HL-60 (cell line): Measurements from ENCODE around the gene GPX3.

Experiments used
- CTCF ChIP-seq: IDR thresholded peaks from one replicate; pipeline ENCODE4 v1.5.1; 2011; ENCODE audit warnings: low read length, control low read depth, inconsistent platforms; ENCODE audit not compliant: insufficient read depth
- POLR2AphosphoS5 ChIP-seq: IDR thresholded peaks from 2 replicates; pipeline ENCODE4 v1.6.1; 2012; ENCODE audit warnings: low read depth
- REST ChIP-seq: IDR thresholded peaks from 2 replicates; pipeline ENCODE4 v1.6.1; 2012; ENCODE audit warnings: low read depth; ENCODE audit not compliant: insufficient replicate concordance

GRCh38 chr5:151001436-151001835 is 19.0 kb upstream of the GPX3 start:
- TF ChIP-seq CTCF (no peak), POLR2AphosphoS5 (no peak), REST (no peak)
